ENCODE data around the gene HS1BP3.

HS1BP3 gene

DNA sequence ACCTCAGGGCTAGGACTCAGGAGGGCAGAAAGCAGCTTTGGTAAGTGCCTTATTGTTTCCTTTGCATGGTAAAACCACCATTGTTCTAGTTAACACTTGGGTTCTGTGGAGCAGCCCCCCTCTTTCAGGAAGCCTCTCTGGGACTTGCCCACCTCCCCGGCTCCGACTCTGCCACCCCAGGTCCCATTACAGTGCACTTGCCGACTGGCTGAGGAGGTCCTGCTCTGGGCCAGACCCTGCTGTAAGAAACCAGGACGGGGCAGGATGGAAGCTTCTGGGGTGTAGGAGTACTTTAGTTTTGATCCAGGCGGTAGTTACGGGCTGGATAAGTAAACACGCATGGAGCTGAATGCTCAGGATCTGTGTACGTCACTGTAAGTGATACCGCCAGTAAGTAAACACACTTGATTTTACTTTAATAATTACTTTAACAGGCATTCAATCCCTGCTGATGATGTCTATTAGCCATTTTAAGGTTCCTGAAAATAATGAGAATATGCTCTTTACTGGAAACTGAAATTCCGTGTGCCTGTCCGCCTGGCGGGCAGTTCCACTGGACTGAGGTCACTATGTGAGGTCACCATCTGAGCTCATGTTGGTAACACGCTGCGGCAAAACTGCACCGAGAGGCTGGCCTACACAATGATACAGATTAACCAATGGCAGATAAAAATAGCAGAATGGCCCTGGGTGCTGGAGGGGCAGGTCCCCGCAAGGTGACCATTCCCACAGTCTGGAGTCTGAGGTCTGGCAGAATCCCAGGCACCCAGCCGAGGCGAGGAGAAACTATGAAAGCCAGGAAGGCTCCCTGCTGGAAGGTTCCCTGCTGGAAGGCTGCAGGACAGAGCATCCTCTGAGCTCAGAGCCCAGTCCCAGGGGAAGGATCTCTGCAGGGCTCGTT is 25.2 kb downstream of the HS1BP3 start:
- Mint-ChIP-seq H3K27ac (ENCODE audit: low read depth) (no peak overlapping the region), H3K4me3 (no peak overlapping the region), H3K36me3 (ENCODE audit: insufficient read depth) (peaks cover 9% of the 10 kb centered on the region), H3K4me1 (peaks cover 8% of the 10 kb centered on the region), H3K27me3 (no peaks in the 10 kb centered on the region), H3K9me3 (no peaks in the 10 kb centered on the region)
- DNase-seq (ENCODE audit: low spot score in 2 of 2) (no peak), ATAC-seq (replicated peaks; ENCODE audit: extremely low read depth, poor library complexity, severe bottlenecking) (no peak)

DNA sequence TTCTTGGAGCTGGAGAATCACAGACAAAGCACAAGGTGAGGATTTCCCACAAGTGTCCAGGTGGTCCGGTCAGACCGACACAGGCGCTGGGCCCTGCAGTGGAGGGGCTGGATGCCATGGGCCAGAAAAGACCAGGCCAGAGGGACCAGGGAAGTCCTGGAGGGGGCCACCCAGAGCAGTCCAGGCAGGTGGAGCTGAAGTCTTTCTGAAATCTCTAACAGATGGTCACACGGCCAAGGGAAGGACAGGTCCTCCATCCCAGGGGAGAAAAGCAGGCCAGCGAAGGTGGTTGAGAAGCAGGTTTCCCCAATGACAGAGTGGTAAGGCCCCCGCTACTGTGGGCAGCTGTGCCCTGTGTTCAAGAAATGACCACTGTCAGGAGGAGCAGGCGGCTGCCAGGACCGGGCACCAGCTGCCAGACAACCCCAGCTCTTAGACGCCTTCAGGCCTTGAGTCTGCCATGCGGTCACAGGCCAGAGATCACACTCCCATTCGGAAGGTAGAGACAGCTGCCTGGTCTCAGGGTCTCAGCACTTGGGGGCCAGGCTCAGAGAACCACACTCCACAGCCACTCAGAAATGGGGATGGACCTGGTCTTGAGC is 25.9 kb downstream of the HS1BP3 start:
- ATAC-seq (replicated peaks; ENCODE audit: extremely low read depth, poor library complexity, severe bottlenecking): no peak
- Mint-ChIP-seq H3K4me1 (peaks cover 14% of the 10 kb centered on the region), H3K4me3 (no peak overlapping the region), H3K9me3 (no peaks in the 10 kb centered on the region), H3K36me3 (ENCODE audit: insufficient read depth) (peaks cover 11% of the 10 kb centered on the region), H3K27me3 (no peaks in the 10 kb centered on the region), H3K27ac (ENCODE audit: low read depth) (no peak overlapping the region)
- no peak for DNase-seq (ENCODE audit: low spot score in 2 of 2)

DNA sequence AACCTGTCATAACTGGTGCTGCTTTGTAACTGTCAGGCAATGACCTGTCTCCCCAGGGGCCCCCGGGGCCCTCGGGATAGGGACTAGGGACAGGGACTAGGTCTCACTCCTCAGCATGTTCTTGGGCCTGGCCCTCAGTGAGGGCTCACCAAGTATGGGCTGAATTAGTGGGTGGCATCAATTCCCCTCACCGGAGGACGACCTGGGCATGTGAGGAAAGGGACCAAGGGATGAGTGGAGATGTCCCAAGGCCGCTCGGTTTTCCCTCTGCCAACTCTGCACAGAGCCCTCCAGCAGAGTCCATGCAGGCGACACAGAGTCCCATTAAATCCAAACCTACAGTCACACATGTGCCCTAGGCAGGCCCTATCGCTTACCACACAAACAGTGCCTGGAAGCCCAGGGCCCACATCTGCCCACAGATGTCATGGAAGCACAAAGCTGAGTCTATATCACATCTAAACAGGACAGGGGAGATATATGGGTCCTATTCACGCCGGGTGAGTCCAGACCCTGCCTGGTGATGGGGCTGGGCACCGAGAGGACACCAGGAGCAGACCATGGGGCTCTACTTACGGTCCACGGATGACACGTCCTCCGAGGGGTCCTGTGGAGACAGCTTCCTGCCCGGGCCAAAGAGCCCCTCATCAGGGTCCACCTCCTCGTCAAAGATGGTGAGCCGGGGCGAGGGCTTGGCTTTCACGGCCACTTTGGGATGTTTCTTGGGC is 26.6 kb downstream of the HS1BP3 start:
- Mint-ChIP-seq H3K4me3 (no peak overlapping the region), H3K27me3 (no peaks in the 10 kb centered on the region), H3K4me1 (peaks cover 14% of the 10 kb centered on the region), H3K36me3 (ENCODE audit: insufficient read depth) (peaks cover 11% of the 10 kb centered on the region), H3K9me3 (no peaks in the 10 kb centered on the region), H3K27ac (ENCODE audit: low read depth) (no peak overlapping the region)
- ATAC-seq (replicated peaks; ENCODE audit: extremely low read depth, poor library complexity, severe bottlenecking): no peak
- no peak for DNase-seq (ENCODE audit: low spot score in 2 of 2)

DNA sequence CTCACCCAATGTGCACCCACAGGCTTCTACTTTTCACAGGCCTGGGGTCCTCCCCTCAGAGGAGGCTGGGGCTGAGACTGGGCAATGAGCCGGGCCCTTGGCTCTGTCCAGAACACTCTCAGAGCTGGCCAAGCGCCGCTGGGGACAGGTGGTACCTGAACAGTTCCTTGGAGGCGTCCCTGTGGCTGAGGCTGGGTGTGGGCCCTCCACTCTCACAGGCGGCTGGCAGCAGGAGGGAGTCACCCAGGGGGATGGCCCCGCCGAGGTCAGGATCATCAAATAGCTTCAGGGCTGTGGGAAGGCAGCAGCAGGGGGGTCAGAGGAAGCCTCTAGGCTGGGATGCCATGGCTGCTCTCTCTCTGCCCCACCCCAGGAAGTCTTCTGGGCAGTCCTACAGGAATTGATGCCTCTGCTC is 27.1 kb downstream of the HS1BP3 start:
- H3K9me3 Mint-ChIP-seq: no peaks in the 10 kb centered on the region
- H3K4me3 Mint-ChIP-seq: no peak overlapping the region
- peaks cover 11% of the 10 kb centered on the region for H3K36me3 Mint-ChIP-seq (ENCODE audit: insufficient read depth)
- peaks cover 11% of the 10 kb centered on the region for H3K4me1 Mint-ChIP-seq
- no peaks in the 10 kb centered on the region for H3K27me3 Mint-ChIP-seq
- DNase-seq (ENCODE audit: low spot score in 2 of 2) (no peak), ATAC-seq (replicated peaks; ENCODE audit: extremely low read depth, poor library complexity, severe bottlenecking) (no peak)
- no peak overlapping the region for H3K27ac Mint-ChIP-seq (ENCODE audit: low read depth)

DNA sequence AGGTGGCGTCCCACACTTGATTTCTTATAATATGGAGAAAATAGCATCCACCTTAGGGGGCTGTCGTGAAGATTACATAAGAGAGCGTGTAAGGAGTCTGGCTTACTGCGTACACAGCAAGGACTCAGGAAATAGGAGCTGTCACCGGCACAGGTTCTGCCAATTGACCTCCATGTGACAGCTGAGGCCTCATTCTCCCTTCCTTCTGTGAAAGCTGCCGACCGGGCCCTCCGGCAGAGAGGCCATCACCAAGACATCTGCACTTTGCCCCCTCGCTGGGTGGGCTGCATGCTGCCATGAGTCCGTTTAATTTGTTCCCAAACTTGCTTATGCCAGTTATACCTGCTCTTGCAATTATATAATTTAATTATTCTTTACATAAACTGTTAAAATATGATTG is 27.7 kb downstream of the HS1BP3 start:
- Mint-ChIP-seq H3K4me1 (peaks cover 8% of the 10 kb centered on the region), H3K4me3 (no peak overlapping the region), H3K36me3 (ENCODE audit: insufficient read depth) (peaks cover 8% of the 10 kb centered on the region), H3K27me3 (no peaks in the 10 kb centered on the region), H3K9me3 (no peaks in the 10 kb centered on the region), H3K27ac (ENCODE audit: low read depth) (peak overlapping the region; percentile 44)
- ATAC-seq (replicated peaks; ENCODE audit: extremely low read depth, poor library complexity, severe bottlenecking) (no peak), DNase-seq (ENCODE audit: low spot score in 2 of 2) (no peak)

DNA sequence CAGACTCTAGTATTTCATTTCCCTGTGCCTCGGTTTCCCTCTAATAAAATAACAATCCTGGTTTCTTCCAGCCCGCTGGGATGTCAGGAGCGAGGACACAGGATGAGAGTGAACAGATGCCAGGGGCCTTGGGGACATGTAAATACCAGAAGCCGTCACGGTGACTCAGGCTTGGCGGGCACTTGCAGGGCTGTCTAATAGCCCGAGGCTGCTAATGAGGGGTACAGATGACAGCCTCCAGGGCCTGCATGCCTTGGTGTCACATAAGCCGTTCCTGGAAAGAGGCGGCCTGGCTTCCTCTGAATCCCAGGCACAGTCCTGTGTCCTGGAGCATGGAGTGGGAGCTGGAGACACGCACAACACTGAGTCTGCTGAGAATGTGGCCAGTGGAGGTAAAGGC is 28.2 kb downstream of the HS1BP3 start:
- peaks cover 8% of the 10 kb centered on the region for H3K36me3 Mint-ChIP-seq (ENCODE audit: insufficient read depth)
- H3K4me1 Mint-ChIP-seq: peaks cover 8% of the 10 kb centered on the region
- no peak overlapping the region for H3K4me3 Mint-ChIP-seq
- H3K27me3 Mint-ChIP-seq: no peaks in the 10 kb centered on the region
- no peaks in the 10 kb centered on the region for H3K9me3 Mint-ChIP-seq
- H3K27ac Mint-ChIP-seq (ENCODE audit: low read depth): peak overlapping the region; percentile 44
- ATAC-seq (replicated peaks; ENCODE audit: extremely low read depth, poor library complexity, severe bottlenecking) (no peak), DNase-seq (ENCODE audit: low spot score in 2 of 2) (no peak)

DNA sequence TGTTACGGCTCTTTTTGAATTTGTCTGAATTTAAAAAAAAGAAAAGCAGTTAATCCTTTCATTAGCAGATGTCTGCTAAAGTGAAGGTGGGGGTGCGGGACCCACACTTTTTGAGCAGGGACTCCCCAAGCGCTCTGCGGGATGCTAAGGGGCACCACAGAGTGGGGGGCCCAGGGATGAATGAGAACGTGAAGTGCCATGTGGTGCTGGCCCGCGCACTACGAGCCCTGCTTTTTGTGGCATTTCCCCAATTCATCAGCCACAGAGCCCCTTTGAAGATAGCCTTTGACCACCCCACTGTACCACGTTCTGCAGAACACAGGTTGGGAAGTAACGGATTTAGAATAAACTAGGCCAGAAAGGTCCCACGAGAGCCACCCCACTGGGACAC is 28.6 kb downstream of the HS1BP3 start:
- Mint-ChIP-seq H3K27me3 (no peaks in the 10 kb centered on the region), H3K27ac (ENCODE audit: low read depth) (no peak overlapping the region), H3K4me3 (no peak overlapping the region), H3K4me1 (peaks cover 8% of the 10 kb centered on the region), H3K36me3 (ENCODE audit: insufficient read depth) (peaks cover 8% of the 10 kb centered on the region), H3K9me3 (no peaks in the 10 kb centered on the region)
- DNase-seq (ENCODE audit: low spot score in 2 of 2) (no peak), ATAC-seq (replicated peaks; ENCODE audit: extremely low read depth, poor library complexity, severe bottlenecking) (no peak)

DNA sequence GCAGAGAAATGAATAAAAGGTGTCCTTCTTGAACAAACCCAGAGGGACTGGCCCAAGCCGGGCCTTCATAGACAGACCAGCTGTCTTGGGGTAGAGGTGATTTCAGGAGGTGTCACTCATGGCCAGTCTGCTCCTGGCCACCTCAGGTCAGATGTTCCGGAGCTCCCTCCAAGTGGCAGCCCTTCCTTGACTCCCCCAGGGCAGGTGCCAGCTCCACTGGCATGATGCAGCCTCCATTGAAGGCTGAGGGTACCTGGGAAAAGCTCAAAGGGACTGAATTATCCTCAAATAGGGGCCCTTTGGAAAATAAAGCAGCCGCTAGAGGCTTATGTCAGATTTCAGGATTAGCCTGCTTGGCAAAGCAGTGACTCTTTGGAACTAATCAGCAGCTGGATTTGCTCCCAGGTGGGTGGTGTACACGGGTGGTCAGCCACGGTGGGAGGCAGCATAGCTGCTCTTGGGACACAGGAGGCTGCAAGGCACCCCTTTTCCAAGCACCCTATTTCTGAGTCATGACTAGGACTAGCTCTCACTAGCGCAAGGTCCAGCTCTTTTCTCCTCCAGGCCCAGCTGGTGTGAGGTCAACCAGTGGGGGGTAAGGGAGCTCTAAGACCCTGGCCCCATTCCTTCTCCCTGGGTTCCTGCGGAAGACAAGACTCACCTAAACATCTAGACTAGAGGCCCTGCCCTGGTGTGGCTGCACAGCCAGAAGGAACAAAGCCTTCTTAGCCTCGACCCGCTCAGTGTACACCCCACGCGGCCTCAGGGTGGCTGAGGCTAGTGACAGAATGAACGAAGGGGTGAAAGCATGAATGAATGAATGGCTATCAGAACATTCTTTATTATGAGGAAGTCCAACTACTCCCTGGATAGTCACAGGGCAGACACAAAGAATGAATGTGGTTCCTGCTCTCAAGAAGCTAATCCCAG is 29.3 kb downstream of the HS1BP3 start:
- H3K4me3 Mint-ChIP-seq: no peak overlapping the region
- no peak for DNase-seq (ENCODE audit: low spot score in 2 of 2)

DNA sequence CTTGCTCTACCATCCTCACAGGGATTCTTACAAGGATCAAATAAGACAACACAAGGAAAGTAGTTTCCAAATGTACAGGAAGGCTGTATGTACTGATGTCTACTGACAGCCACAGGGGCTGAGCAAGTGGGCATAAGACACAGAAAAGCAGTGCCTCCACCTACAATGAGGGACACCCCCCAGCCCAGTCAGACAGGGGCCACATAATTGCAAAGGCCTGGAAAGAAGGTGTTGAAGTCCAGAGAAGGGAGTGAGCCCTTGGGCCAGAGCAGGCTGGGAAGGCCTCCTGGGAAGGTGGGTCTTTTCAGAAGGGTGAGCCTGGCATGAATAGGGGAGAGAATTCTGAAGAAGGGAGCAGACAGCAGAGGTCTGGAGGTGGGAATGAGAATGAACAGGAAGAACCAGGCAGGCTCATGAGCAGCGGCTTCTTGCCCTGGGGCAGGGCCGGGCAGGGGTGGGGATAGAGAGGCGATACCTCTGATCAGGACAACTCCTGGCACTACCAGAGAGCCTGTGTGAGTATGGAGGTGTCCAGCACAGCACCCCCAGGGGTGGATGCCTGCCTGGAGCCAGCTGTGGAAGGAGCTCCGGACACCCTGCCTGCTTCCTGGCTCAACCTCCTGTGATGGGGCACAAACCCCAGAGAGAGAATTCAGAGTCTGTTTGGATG is 30.1 kb downstream of the HS1BP3 start:
- peaks cover 8% of the 10 kb centered on the region for H3K4me1 Mint-ChIP-seq
- peak overlapping the region; percentile 89 for H3K27ac Mint-ChIP-seq (ENCODE audit: low read depth)
- ATAC-seq (replicated peaks; ENCODE audit: extremely low read depth, poor library complexity, severe bottlenecking): no peak
- no peak overlapping the region for H3K4me3 Mint-ChIP-seq
- no peaks in the 10 kb centered on the region for H3K27me3 Mint-ChIP-seq
- peaks cover 11% of the 10 kb centered on the region for H3K36me3 Mint-ChIP-seq (ENCODE audit: insufficient read depth)
- no peak for DNase-seq (ENCODE audit: low spot score in 2 of 2)
- H3K9me3 Mint-ChIP-seq: no peaks in the 10 kb centered on the region

More for the DNA sequence above, 29.3 kb downstream of the HS1BP3 start:
- ATAC-seq (replicated peaks; ENCODE audit: extremely low read depth, poor library complexity, severe bottlenecking): no peak
- Mint-ChIP-seq H3K27me3 (no peaks in the 10 kb centered on the region), H3K9me3 (no peaks in the 10 kb centered on the region), H3K4me1 (peaks cover 8% of the 10 kb centered on the region), H3K27ac (ENCODE audit: low read depth) (no peak overlapping the region), H3K36me3 (ENCODE audit: insufficient read depth) (peaks cover 11% of the 10 kb centered on the region)

DNA sequence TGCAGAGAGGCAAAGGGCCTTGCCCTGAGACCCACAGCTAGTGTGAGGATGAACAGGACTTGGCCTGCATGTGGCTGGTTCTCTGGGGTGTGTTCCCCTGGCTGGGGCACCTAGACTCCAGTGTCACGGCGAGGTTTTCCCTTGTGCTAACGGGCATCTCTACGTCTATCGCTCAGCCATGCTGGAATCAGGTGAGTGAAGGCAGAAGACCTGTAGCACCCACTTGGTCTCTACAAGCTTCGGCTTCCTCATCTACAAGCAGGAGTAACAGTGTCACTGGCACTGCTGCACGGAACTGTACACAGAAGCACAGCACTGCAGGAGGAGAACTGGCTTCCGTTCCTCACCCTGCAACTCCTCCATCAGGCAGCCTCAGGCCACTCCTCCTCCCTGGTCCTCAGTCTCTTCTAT is 30.6 kb downstream of the HS1BP3 start:
- H3K27me3 Mint-ChIP-seq: no peaks in the 10 kb centered on the region
- H3K27ac Mint-ChIP-seq (ENCODE audit: low read depth): peak overlapping the region; percentile 89
- ATAC-seq (replicated peaks; ENCODE audit: extremely low read depth, poor library complexity, severe bottlenecking): no peak
- no peak overlapping the region for H3K4me3 Mint-ChIP-seq
- peaks cover 11% of the 10 kb centered on the region for H3K36me3 Mint-ChIP-seq (ENCODE audit: insufficient read depth)
- peaks cover 8% of the 10 kb centered on the region for H3K4me1 Mint-ChIP-seq
- H3K9me3 Mint-ChIP-seq: no peaks in the 10 kb centered on the region
- no peak for DNase-seq (ENCODE audit: low spot score in 2 of 2)

DNA sequence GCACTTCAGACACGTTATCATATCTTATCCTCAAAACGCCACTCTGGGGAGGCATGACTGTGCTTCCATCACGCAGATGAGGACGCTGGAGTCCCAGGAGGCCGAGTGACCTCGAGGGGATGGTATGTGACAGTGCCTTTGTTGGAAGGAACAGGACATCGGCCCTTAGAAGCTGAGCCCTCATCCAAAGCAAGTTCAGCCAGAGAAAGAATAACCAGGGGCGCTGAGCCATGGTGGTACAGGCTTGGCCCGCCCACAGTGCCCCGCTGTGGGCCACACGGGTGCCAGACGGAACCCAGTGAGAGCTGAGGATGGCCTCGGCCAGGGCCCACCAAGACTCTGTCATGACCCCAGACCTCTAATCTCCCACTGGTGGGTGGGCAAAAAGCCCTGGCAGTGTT is 31.3 kb downstream of the HS1BP3 start:
- no peaks in the 10 kb centered on the region for H3K27me3 Mint-ChIP-seq
- H3K36me3 Mint-ChIP-seq (ENCODE audit: insufficient read depth): peaks cover 11% of the 10 kb centered on the region
- H3K9me3 Mint-ChIP-seq: no peaks in the 10 kb centered on the region
- H3K4me1 Mint-ChIP-seq: peaks cover 8% of the 10 kb centered on the region
- H3K27ac Mint-ChIP-seq (ENCODE audit: low read depth): no peak overlapping the region
- H3K4me3 Mint-ChIP-seq: no peak overlapping the region
- DNase-seq (ENCODE audit: low spot score in 2 of 2) (no peak), ATAC-seq (replicated peaks; ENCODE audit: extremely low read depth, poor library complexity, severe bottlenecking) (no peak)
